ENCODE measurements around the gene OR4K17. TPM values are rescaled to one million over a fixed set of nuclear protein-coding genes. Genes with fewer than 3 reads are reported as not detected.

OR4K17 gene
- total RNA-seq, 2 experiments from 2014 or later: not detected

Other genes starting within 250 kb of the OR4K17 start
- not detected for gene OR4K2, start 235.6 kb upstream of the OR4K17 start, total RNA-seq
- gene OR4K5, start 190.1 kb upstream of the OR4K17 start, total RNA-seq: not detected
- not detected for gene OR4K1, start 179.8 kb upstream of the OR4K17 start, total RNA-seq
- gene OR4K15, start 135.1 kb upstream of the OR4K17 start, total RNA-seq: not detected
- not detected for gene OR4Q2, start 108.6 kb upstream of the OR4K17 start, total RNA-seq
- not detected for gene OR4K14, start 91.4 kb upstream of the OR4K17 start, total RNA-seq
- gene OR4K13, start 74.7 kb upstream of the OR4K17 start, total RNA-seq: not detected
- gene OR4L1, start 50.7 kb upstream of the OR4K17 start, total RNA-seq: not detected
- gene OR4N5, start 28.1 kb downstream of the OR4K17 start, total RNA-seq: not detected
- gene OR11G2, start 80.2 kb downstream of the OR4K17 start, total RNA-seq: not detected
- not detected for gene OR11H6, start 113.0 kb downstream of the OR4K17 start, total RNA-seq
- gene OR11H7, start 118.2 kb downstream of the OR4K17 start, total RNA-seq: not detected
- not detected for gene OR11H4, start 128.5 kb downstream of the OR4K17 start, total RNA-seq
- gene TTC5, start 195.2 kb downstream of the OR4K17 start, total RNA-seq: 10 to 100 TPM; 19.0 to 22.7 TPM
- gene CCNB1IP1, start 222.5 kb downstream of the OR4K17 start, total RNA-seq: 10 to 100 TPM; 70.2 to 77.4 TPM
- gene PARP2, start 232.9 kb downstream of the OR4K17 start, total RNA-seq: 10 to 100 TPM; 46.3 to 47.3 TPM

Data from activated CD4-positive, alpha-beta memory T cell treated with anti-CD3 and anti-CD28 coated beads for 36 hours (primary cell).